GM18520 (cell line): ENCODE measurements around the gene ACADM.
"Not testable (repeated sequence)": the region's sequence is repeated elsewhere in the genome, so short reads cannot be mapped to it uniquely, and the experiment has no call there.

Source experiments
- ATAC-seq: cut with Tn5 transposase; IDR thresholded peaks from one replicate; pipeline ENCODE4 v1.9.1; 2021; ENCODE audit not compliant: unreplicated experiment

ACADM gene

GRCh38 chr1:75792091-75792490 is 67.6 kb downstream of the ACADM start:
- ATAC-seq = no peak

- no peak for ATAC-seq
These were observed 69.9 kb downstream of the ACADM start for GRCh38 chr1:75794382-75794781.

GRCh38 chr1:75795703-75796193 is 71.2 kb downstream of the ACADM start:
- ATAC-seq = no peak

GRCh38 chr1:75796376-75797272 is 72.1 kb downstream of the ACADM start, which contains the start of gene MSH4:
Gene MSH4 (plus strand): TSS chr1:75796882. CDS start chr1:75796986, 104 bp downstream.
- no peak for ATAC-seq

- ATAC-seq = no peak
These were observed 72.7 kb downstream of the ACADM start for GRCh38 chr1:75797273-75797588.

GRCh38 chr1:75797606-75798216 is 73.2 kb downstream of the ACADM start:
- no peak for ATAC-seq

GRCh38 chr1:75801480-75801879 is 77.0 kb downstream of the ACADM start:
- ATAC-seq = not testable (repeated sequence)

GRCh38 chr1:75808921-75809320 is 84.4 kb downstream of the ACADM start:
- ATAC-seq = no peak

- ATAC-seq = not testable (repeated sequence)
These were observed 85.6 kb downstream of the ACADM start for GRCh38 chr1:75810113-75810512.

- no peak for ATAC-seq
These were observed 86.9 kb downstream of the ACADM start for GRCh38 chr1:75811211-75811981.

- no peak for ATAC-seq
These were observed 87.6 kb downstream of the ACADM start for GRCh38 chr1:75812065-75812464.
